ENCODE results near the gene ZNF222.

Gene ZNF222

DNA sequence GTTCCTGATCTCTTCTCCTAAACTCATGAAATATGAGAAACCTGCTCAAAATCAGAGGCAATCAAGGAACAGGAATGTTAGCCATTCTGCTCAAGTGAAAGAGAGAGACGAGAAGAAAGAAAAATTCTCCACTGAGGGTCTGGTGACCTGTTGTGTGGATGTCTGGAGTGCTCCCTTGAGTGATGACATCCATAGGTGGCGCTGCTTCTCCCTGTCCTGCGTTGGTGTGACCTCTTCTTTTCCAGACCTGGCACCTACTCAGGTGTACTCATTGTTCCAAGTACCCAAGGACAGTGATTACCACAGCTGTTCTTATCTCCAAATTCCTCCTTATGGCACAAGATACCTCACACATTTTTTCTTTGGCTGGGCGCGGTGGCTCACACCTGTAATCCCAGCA is 30.7 kb downstream of the ZNF222 start:
- DNase-seq, result no peak

DNA sequence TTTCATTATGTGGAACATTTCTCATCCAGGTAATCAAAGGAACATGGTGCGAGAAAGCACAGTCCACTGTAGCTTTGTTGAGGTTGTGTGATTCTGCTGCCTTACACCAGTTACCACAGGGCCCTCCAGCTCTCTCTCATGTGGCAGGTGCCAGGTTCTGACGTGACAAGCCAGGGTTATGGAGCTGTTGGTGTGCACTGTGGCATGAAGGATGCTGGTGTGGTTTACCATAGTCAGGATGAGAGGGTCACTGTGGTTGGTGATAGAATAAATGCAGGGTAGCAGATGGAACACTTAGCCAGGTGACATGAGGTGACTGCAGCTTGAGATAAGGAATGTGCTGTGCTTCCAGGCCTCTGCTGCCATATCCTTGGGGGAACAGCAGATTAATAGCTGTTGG is 34.0 kb downstream of the ZNF222 start:
- no peak for DNase-seq

DNA sequence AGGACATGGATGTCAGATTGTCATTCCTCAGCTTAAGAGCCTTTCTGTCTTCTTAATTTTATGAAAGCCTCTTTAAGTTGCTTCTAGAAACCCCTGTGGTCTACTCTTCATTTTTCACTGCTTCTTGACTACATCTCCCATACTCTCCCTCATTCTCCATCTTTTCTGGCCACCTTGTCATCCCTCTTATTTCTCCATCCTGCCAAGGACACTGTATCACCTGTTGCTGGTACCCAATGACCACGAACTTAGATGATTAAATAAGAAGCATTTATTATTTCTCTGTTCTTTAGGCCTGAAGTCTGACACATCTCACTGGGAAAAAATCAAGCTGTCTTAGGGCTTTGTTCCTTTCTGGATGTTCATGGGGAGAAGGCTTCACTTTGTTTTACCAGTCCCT is 35.9 kb downstream of the ZNF222 start:
- no peak for DNase-seq

DNA sequence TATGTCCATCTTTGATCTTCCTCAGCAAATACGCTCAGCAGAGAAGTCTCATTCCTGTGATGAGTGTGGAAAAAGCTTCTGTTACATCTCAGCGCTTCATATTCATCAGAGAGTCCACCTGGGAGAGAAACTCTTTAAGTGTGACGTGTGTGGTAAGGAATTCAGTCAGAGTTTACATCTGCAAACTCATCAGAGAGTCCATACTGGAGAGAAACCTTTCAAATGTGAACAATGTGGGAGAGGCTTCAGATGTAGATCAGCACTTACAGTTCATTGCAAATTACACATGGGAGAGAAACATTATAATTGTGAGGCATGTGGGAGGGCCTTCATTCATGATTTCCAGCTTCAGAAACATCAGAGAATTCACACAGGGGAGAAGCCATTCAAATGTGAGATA is 41.1 kb downstream of the ZNF222 start:
- no peak for DNase-seq

DNA sequence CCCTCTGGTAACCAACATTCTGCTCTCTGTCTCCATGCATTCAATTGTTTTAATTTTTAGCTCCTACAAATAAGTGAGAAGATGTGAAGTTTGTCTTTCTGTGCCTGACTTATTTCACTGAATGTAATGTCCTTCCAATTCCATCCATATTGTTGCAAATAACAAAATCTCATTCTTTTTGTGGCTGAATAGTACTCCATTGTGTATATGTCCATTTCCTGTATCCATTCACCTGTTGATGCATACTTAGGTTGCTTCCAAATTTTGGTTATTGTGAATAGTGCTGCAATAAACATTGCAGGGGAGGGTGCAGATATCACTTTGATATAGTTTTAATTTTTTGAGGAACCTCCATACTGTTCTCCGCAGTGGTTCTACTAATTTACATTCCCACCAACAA is 44.2 kb downstream of the ZNF222 start:
- no peak for DNase-seq

DNA sequence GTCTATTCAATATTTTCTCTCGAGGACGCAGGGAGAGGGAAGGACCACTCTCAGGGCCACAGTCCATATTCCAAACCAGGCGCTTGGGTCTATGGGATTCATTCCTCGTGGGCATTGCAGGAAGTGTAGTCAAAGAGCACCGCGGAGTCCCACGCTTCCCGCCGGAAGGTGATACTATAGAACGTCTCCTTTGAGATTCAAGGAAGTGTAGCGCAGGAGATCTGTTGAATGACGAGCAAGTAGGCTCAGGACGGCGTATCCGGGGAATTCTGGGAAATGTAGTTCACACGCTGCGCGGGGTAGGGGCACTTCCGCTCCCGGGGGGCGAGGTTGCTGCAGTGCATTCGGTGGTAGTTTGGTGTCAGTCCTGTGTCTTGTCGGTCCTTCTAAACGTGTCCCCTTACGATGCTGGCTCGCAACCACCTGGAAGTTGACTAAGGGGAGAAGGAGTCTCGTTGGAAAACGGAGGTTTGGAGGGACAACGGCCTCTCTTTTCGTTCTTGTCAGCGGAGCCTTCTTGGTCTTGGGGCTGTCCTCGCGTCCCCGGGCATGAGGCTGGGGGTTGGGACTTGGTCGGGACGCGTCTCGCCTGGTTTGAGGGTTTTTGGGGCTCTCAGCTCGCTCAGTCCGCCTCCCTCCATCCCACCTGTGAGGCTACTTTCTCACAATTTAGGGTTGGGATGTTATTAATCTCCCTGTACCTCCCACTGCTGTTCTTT is 46.8 kb downstream of the ZNF222 start, which contains the start of gene ZNF284:
ZNF284 (plus strand) TSS at position 336 of the 719 bp plus-strand sequence. CDS start 4,231 bp downstream, outside the sequence.
- peak; percentile 93 for DNase-seq

DNA sequence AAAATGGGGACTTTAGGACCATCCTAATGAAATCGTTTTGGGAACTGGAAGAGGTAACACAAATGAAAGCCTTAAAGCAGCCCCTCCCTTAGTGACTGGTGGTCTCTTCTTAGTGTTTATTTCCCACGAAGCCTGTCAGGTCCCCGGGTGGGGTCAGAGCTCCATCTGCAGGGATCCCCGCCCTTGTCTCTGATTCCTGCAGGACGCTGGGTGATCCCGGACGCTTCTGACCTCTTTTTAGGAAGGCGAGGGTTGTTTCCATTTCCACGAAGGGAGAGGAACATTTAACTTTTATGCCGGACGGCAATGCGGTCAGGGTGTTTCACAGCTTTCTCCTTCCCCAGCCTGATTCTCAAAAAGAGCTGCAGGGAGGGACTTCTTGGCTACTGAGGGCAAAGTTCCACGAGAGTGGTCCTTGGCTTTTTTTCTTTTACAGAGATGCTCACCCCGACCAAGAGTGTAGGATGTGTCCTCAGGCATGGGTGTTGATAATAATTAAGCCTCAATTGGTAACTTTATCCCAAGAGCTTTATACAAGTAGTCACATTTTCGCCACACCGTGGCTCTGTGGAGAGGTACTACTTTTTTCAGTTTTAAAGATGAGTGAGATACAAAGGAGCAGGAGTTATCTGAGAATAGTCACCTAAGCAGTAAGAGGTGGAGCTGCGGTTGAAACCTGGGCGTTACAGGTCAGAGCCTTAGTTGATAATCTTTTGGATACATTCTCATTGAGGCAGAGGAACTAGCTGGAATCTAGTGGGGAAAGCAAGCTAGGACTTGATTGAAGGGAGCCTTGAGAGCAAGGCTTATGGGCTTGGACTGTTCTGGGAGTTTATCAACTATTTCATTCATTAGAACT is 47.6 kb downstream of the ZNF222 start:
- no peak for DNase-seq

DNA sequence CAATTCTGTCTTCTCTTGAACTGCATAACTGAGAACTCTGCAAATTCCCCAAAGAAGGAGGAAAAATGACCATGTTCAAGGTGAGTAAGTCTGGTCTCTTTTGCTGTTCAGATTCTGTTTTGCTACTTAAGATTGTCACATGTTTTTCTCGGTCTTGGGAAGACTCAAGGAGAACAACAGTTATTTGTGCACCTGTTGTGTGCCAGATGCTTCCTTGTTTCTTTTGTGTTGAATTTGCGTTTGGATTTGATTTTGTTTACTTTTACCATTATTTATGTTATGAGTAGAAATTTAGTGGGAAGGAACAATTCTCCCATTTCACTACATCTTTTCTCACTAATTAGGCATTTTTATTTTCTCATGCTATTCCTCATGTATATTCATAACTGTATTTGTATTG is 51.1 kb downstream of the ZNF222 start:
- DNase-seq, result no peak
